PC-9 (cell line): Measurements from ENCODE around the gene SSH3. TPM values are rescaled to one million over a fixed set of nuclear protein-coding genes. Genes with fewer than 3 reads are reported as not detected.

ENCODE experiments used
- BruUV-seq: library from RNA; stranded (reverse); fragments of 400-500 nt; replicated peaks from 2 replicates; lab custom pipeline; 2021; lab: Mats Ljungman, UMichigan
- CTCF ChIA-PET: fragments of 300-600 bp; sonication (Branson Sonifier 250); formaldehyde crosslinking; loops from one replicate; lab custom pipeline; 2022; ENCODE audit warnings: antibody characterized with exemption; lab: Charles Lee
- POLR2A ChIA-PET: fragments of 300-600 bp; sonication (Branson Sonifier 250); formaldehyde crosslinking; loops from one replicate; lab custom pipeline; 2022; ENCODE audit warnings: antibody characterized with exemption; ENCODE audit not compliant: unreplicated experiment; lab: Charles Lee
- DNase-seq, 2 experiments: peaks; one replicate each; pipeline versions ENCODE4 v3.0.0 to v3.0.0-alpha.2; 2015 to 2022; ENCODE audit warnings: mixed read lengths in 1 of 2
- H2AFZ ChIP-seq: fragments of 200-600 bp; sonication (generic); 2 replicates; pipeline ENCODE4 v1.8.1; 2017; ENCODE audit warnings: antibody characterized with exemption
- H3F3A ChIP-seq: fragments of 200-600 bp; sonication (generic); 2 replicates; pipeline ENCODE4 v1.8.1; 2017; ENCODE audit warnings: antibody characterized with exemption, mild to moderate bottlenecking, low read depth; ENCODE audit not compliant: insufficient read depth
- H3K27ac ChIP-seq: fragments of 200-600 bp; sonication (generic); 2 replicates; pipeline ENCODE4 v1.6.1; 2016; ENCODE audit warnings: mixed run types
- H3K27me3 ChIP-seq: fragments of 200-600 bp; sonication (generic); 2 replicates; pipeline ENCODE4 v1.6.1; 2016; ENCODE audit warnings: low read depth, mixed run types; ENCODE audit not compliant: insufficient read depth
- H3K36me3 ChIP-seq: fragments of 200-600 bp; sonication (generic); 2 replicates; pipeline ENCODE4 v1.6.1; 2016; ENCODE audit warnings: low read depth, mixed run types
- H3K4me1 ChIP-seq: fragments of 200-600 bp; sonication (generic); replicated peaks from 2 replicates; pipeline ENCODE4 v1.6.1; 2016; ENCODE audit warnings: mixed run types; ENCODE audit not compliant: insufficient read depth
- H3K4me2 ChIP-seq: fragments of 200-600 bp; sonication (generic); 2 replicates; pipeline ENCODE4 v1.6.1; 2017; ENCODE audit warnings: mixed run types
- H3K4me3 ChIP-seq: fragments of 200-600 bp; sonication (generic); 2 replicates; pipeline ENCODE4 v1.6.1; 2016; ENCODE audit warnings: mixed run types
- H3K79me2 ChIP-seq: fragments of 200-600 bp; sonication (generic); 2 replicates; pipeline ENCODE4 v1.6.1; 2017; ENCODE audit warnings: low read depth, mixed run types
- H3K9me2 ChIP-seq: fragments of 200-600 bp; sonication (generic); 2 replicates; pipeline ENCODE4 v1.8.1; 2017; ENCODE audit warnings: mild to moderate bottlenecking; ENCODE audit not compliant: insufficient read depth
- H3K9me3 ChIP-seq: fragments of 200-600 bp; sonication (generic); 2 replicates; pipeline ENCODE4 v1.8.1; 2016; ENCODE audit warnings: low read depth; ENCODE audit not compliant: insufficient read depth
- H4K20me1 ChIP-seq: fragments of 200-600 bp; sonication (generic); 2 replicates; pipeline ENCODE4 v1.8.1; 2017; ENCODE audit not compliant: insufficient read depth
- CTCF ChIP-seq: fragments of 200-600 bp; sonication (generic); conservative IDR thresholded peaks from 2 replicates; pipeline ENCODE4 v1.6.1; 2017; ENCODE audit warnings: mixed run types, antibody characterized with exemption, mild to moderate bottlenecking, moderate library complexity
- EZH2 ChIP-seq: fragments of 200-600 bp; sonication (generic); IDR thresholded peaks from 2 replicates; pipeline ENCODE4 v1.8.0; 2017; ENCODE audit warnings: antibody characterized with exemption, low read depth
- intact Hi-C: fragments of 100-400 bp; cut with micrococcal nuclease; formaldehyde crosslinking; loops from one replicate; pipeline ENCODE4 v1.10.0; 2022; ENCODE audit not compliant: unreplicated experiment
- total RNA-seq: library from RNA; stranded (reverse); gene quantifications from 2 replicates; pipeline ENCODE4 v1.2.3, GENCODE V29; 2021

The SSH3 gene
- total RNA-seq, 1 experiment from 2014 or later = 124 TPM

- peak in 1 of 2 experiments; percentile 56 for DNase-seq
- POLR2A ChIA-PET = interaction anchor here (0.6 kb wide), 1 partner anchor 70 kb away, joined by 5 read pairs; no protein-coding TSS in a partner anchor
- no peaks in the 10 kb centered on the region for H3K9me2 ChIP-seq
- no peaks in the 10 kb centered on the region for H4K20me1 ChIP-seq
- peak overlapping the region; percentile 87 for H3K27ac ChIP-seq
- intact Hi-C loops = loop anchor here (1.0 to 10.0 kb wide), 6 partner anchors 8 to 357 kb away; partner anchors contain the start of genes ANKRD13D, PC and SSH3
- CTCF ChIA-PET = no interaction called here
- no TSS peak for BruUV-seq
- H3F3A ChIP-seq = peaks cover 61% of the 10 kb centered on the region
- TF ChIP-seq EZH2 = no peak
- no peak; the same call in 1 of the 2 replicates for TF ChIP-seq CTCF
- H3K4me1 ChIP-seq = peaks cover 56% of the 10 kb centered on the region
- H3K79me2 ChIP-seq = no peaks in the 10 kb centered on the region; the same call in 1 of the 2 replicates
- H3K9me3 ChIP-seq = no peaks in the 10 kb centered on the region
- 0 out of 2 replicates have a peak, but pooled peaks cover 5% of the 10 kb centered on the region for H3K36me3 ChIP-seq
- no peak overlapping the region for H3K4me3 ChIP-seq
- H2AFZ ChIP-seq = no peak overlapping the region
- no peaks in the 10 kb centered on the region for H3K27me3 ChIP-seq
- peak overlapping the region; percentile 78 for H3K4me2 ChIP-seq
These were observed 8.3 kb downstream of the SSH3 start for GRCh38 chr11:67311556-67312082.

- Histone ChIP-seq H3K9me3 (no peaks in the 10 kb centered on the region), H3K79me2 (no peaks in the 10 kb centered on the region), H4K20me1 (no peaks in the 10 kb centered on the region), H3K4me2 (peak overlapping the region; percentile 78), H2AFZ (peak overlapping the region; percentile 18; the same call in 1 of the 2 replicates), H3K36me3 (0 out of 2 replicates have a peak, but pooled peaks cover 5% of the 10 kb centered on the region), H3K4me1 (peaks cover 56% of the 10 kb centered on the region), H3F3A (peaks cover 67% of the 10 kb centered on the region), H3K27me3 (no peaks in the 10 kb centered on the region), H3K27ac (peak overlapping the region; percentile 87), H3K4me3 (peak overlapping the region; percentile 23; the same call in 1 of the 2 replicates), H3K9me2 (no peaks in the 10 kb centered on the region)
- BruUV-seq = no TSS peak
- ChIA-PET POLR2A (interaction anchor here (0.5 to 0.6 kb wide), 7 partner anchors 9 to 596 kb away, joined by 3 to 7 read pairs (median 3); partner anchors contain the start of gene SSH3), CTCF (interaction anchor here (0.6 kb wide), 1 partner anchor 846 kb away, joined by 10 read pairs; no protein-coding TSS in a partner anchor)
- peak; percentile 97 to 99 for DNase-seq
- no peak for TF ChIP-seq CTCF
- TF ChIP-seq EZH2 = no peak
- intact Hi-C loops = loop anchor here (1.0 to 10.0 kb wide), 6 partner anchors 9 to 358 kb away; partner anchors contain the start of genes ANKRD13D, PC and SSH3
These were observed 9.1 kb downstream of the SSH3 start for GRCh38 chr11:67312187-67313021.
